Measurements from ENCODE around the gene WDTC1.

The WDTC1 gene

GRCh38 chr1:27338751-27339150 is 104.3 kb downstream of the WDTC1 start:
- no peak for DNase-seq (ENCODE audit: extremely low read depth, low read depth)
- no peak for TF ChIP-seq CTCF (IDR thresholded peaks at IDR 0.05; ENCODE audit: low read depth, low read length)

DNA sequence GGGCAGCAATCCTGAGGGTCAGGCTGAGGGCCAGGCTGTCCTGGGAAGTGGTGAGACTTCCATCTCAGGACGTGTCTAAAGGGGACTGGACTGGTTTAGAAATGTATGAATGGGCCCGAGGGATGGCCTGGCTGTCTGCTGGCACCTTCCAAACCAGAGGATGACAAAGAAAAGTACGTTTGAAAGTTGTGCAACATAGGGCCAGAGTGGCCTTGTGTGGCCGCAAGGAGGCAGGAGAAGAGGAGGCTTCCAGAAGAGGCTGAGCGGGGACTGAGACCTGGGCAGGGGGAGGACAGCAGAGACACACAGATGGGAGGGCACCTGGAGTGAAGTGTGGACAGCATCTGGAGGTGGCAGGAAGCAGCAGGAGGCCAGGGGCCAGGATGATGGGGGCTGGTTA is 104.8 kb downstream of the WDTC1 start:
- TF ChIP-seq CTCF (IDR thresholded peaks at IDR 0.05; ENCODE audit: low read depth, low read length): no peak

GRCh38 chr1:27341525-27342252 is 107.3 kb downstream of the WDTC1 start, which contains the start of gene SYTL1:
Gene SYTL1, plus strand, starts transcription at chr1:27342022. Its CDS starts 3,313 bp downstream, at chr1:27345335.
- DNase-seq (ENCODE audit: extremely low read depth, low read depth): no peak
- no peak for TF ChIP-seq CTCF (IDR thresholded peaks at IDR 0.05; ENCODE audit: low read depth, low read length)

More for the DNA sequence above, 104.8 kb downstream of the WDTC1 start:
- no peak for DNase-seq (ENCODE audit: extremely low read depth, low read depth)

DNA sequence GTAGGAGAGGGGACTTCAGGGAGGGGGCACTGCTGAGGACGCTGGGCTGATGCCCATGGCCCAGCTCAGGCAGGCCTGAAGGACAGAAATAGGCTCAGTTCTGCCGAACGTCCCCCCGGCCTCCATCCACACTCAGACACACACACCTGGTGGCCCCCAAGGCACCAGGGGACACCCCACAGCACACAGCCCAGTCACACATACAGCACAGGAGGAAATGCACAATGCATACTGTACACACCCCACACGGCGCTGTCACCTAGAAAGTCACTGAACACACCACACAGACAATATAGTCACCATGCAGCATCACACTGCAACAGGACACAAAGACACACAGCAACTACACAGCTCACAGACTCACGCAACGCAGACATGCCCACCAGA is 108.0 kb downstream of the WDTC1 start:
- no peak for DNase-seq (ENCODE audit: extremely low read depth, low read depth)
- no peak for TF ChIP-seq CTCF (IDR thresholded peaks at IDR 0.05; ENCODE audit: low read depth, low read length)

DNA sequence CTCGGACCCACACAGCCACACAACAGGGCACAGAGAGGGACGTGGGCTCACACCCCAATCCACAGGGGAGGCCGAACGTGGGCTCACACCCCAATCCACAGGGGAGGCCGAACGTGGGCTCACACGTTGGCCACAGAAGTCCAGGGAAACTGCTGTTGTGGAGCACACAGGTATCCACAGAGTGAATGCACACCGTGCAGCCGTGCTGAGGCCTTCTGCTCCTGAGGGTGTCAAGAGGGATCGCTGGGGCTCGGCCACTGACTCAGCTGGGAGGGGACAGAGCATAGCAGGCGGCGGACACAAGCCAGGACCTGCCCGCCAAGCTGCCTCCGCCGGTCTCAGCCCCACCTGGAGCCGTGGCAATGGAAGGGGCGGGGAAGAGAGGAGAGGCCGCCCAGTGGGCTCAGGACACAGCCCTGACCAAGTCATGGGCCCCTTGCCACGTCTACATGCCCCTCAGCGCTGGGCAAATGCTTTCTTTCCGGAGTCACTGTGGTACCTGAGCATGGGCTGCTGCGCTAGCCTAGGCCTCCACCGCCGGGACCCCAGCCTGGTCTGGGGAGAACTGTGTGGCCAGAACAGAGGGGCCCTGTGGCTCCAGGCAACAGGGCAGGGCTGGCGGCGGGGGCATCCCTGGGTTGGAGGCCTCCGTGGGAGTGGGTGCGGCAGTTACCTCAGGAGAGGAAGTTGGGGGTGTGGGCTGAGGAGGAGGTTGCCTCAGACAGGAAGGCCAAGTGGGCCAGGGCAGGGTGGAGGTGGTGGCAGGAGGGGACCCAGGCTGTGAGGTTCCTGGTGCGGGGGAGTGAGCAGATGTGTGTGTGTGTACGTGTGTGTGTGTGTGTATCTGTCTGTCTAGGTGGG is 108.6 kb downstream of the WDTC1 start:
- TF ChIP-seq CTCF (IDR thresholded peaks at IDR 0.05; ENCODE audit: low read depth, low read length): no peak
- DNase-seq (ENCODE audit: extremely low read depth, low read depth): no peak

DNA sequence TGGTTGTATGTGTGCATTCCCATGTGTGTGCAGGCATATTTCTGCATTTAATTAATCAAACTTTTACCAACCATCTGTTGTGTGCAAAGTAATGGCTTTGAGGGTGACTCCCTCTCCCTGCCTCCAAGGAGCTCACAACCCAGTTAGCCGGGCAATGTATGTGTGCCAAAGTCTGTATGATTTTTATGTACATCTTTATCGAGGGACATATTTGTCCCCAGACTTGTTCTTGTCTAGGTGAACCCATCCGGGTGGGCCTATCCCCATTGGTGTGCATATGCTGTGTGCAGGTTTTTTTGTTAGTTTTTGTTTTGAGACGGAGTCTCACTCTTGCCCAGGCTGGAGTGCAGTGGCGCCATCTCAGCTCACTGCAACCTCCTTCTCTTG is 109.2 kb downstream of the WDTC1 start:
- TF ChIP-seq CTCF (IDR thresholded peaks at IDR 0.05; ENCODE audit: low read depth, low read length): no peak
- DNase-seq (ENCODE audit: extremely low read depth, low read depth): no peak

DNA sequence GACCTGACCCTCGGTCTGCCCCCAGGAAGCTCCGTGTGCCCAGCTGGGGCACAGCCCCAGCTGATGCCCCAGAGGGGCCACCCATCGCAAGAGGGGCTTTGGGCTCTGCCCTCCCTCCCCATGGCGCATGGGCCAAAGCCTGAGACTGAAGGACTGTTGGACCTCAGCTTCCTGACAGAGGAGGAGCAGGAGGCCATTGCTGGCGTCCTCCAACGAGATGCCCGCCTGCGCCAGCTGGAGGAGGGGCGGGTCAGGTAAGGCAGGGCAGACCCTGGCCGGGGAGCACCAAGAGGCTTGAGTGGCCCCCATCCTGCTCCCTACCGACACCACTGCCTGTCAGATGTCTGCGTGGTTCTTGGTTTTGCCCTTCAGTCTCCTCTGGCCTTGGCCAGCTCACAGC is 110.8 kb downstream of the WDTC1 start:
- TF ChIP-seq CTCF (IDR thresholded peaks at IDR 0.05; ENCODE audit: low read depth, low read length): no peak
- no peak for DNase-seq (ENCODE audit: extremely low read depth, low read depth)

All from AG09319 (cell line).